ENCODE results near the gene CEP85L.

CEP85L gene

DNA sequence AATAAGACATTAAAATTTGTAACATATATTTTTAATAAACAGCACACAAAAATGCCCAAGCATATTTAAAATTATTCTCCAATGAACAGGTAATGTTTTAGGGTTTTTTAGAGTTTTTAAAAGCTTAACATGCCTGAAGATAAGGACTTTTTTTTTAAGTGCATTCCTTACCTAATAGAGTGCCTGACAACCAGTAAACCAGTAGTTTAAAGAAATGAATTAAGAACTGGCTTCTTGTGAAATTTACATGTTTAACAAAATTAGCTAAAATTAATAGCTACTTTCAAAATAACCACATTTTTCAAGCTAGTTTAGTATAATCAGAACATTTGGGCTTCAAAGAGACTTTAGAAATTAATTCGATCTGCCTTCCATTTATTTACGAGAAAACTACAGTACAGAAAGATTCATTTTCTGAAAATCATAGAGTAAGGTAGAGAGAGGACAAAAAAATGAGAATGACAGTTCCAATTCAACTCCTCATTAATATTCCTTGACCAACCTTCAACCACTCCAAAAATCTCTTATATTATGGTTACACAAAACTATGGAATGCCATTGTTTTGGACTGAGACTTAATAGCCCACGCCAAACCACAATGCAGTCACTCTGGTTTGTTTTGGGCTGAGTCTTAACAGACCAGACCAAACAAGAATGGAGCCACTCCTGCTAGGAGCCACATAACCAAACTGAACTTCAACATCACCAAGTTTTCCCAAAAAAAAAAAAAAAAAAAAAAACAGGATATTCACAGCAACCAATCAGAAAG lies 109.0 kb downstream of the CEP85L start:
- peak; percentile 86 for DNase-seq (ENCODE audit: low read depth)

DNA sequence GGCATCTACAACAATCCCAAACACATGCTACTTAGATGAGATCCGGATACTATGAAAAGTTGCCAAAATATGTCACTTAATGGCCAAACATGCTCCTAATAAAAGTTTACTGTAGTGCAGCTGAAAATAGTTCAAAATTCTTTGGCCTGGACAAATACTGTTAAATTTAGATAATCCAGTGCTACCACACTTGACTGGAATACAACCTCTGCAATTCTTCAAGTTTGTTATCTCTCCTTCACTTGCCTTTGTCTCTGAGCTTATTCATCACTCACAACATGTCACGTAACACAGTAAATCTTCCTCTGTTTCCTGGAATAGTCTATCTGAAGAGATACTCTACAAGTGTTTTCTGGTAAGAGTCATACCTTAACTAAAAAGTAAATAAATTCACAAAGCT lies 113.8 kb downstream of the CEP85L start:
- peak; percentile 75 for DNase-seq (ENCODE audit: low read depth)

DNA sequence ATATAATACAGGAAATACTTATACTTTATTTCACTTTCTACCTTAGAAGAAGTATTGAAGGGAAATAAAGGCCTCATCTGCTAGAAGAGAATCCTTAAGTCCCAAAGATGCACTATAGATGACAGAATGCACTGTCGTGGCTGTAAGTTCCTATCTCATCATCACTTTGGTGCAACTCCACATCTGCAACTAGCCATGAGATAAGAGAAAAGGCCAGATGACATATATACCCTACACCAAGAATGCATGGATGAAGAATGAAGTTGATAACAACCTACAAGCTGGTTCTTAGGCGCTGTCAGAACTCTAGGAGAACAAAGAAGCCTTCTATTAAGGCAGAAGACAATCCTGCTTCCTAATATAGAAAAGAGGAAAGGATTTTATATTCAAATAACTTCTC lies 114.9 kb downstream of the CEP85L start:
- no peak for DNase-seq (ENCODE audit: low read depth)

- no peak for DNase-seq (ENCODE audit: low read depth)
Measured at GRCh38 chr6:118535176-118535844, 116.1 kb downstream of the CEP85L start.

DNA sequence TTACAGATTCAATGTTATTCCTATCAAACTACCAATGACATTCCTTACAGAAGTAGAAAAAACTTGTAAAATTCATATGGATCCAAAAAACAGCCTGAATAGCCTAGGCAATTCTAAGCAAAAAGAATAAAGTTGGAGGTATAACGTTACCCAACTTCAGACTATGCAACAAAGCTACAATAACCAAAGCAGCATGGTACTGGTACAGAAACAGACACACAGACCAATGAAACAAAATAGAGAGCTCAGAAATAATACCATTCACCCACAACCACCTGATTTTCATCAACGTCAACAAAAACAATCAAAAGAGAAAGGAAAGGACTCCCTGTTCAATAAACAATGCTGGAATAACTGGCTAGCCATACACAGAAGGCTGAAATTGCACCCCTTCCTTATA lies 120.4 kb downstream of the CEP85L start:
- DNase-seq (ENCODE audit: low read depth), result no peak

GRCh38 chr6:118529756-118530155 lies 121.6 kb downstream of the CEP85L start:
- peak; percentile 26 for DNase-seq (ENCODE audit: low read depth)

DNA sequence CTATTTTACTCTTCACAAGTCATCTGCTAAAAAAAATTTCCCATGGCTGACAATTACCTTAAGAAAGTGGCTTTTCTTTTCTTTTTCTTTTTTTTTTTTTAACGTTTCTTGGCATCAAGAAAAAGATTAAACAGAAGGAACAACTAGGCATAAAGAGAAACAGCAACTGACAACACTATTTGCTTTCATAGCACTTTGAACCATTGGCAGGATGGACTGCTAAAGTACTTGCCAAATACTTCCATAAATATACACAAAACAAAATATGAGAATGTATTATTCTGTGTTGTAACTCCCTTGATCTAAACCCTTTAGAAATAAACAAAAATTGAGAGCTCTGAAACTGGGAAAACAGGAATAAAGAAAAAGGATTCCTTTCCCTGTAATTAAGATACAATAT lies 123.3 kb downstream of the CEP85L start:
- no peak for DNase-seq (ENCODE audit: low read depth)

DNA sequence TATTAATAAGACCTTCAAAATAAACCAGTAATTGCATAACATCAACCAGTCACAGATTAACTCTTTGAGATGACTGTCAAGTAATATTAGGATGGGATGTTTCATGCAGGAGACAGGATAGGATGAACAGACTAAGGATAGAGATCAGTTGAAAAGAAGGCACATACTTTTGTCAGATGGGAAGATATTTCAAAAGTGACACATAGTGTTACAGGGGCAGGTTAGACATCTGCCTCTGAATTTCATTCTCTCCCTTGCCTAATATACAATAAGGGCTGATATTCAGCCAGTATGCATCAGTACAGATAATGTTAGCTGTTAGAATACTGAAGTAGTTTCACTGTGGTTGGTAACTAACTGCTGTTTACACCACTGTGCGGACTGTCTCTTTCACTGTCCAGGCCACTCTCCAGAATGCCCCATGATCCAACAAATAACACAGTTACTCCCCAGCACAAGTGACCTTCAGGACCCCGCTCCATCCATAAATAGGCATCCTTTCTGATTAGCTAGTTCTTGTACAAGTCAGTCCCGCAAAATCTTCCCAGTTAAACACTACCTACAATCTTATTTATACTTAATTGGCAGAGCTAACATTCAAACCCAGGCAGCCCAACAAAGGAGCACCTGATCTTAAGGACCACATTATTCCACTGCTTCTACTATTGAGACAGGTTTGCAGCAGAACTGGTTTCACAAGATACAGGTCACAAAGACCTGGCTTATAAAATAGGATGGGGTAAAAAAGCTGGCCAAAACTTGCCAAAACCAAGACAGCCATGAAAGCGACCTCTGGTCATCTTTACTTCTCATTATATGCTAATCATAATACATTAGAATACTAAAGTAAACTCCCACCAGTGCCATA lies 125.2 kb downstream of the CEP85L start:
- DNase-seq (ENCODE audit: low read depth), result no peak

DNA sequence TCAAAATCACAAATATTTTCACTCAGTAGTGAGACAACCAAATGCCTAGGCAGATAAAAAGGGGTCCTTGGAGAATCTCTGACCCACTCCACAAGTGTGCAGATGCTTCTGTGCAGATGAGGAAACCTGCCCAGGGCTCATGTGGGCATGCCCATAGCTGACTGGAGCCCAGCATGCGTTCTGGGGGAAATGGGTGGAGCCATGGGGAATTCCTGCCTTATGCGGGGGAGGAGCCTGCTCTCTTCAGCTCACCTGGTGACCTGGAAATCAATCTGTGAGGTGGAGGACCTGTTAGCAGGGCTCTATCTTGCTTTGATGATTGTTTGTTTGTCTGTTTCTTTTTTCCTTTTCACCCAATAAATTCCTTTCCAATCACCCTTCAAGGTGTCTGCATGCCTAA lies 126.7 kb downstream of the CEP85L start:
- DNase-seq (ENCODE audit: low read depth), result no peak

DNA sequence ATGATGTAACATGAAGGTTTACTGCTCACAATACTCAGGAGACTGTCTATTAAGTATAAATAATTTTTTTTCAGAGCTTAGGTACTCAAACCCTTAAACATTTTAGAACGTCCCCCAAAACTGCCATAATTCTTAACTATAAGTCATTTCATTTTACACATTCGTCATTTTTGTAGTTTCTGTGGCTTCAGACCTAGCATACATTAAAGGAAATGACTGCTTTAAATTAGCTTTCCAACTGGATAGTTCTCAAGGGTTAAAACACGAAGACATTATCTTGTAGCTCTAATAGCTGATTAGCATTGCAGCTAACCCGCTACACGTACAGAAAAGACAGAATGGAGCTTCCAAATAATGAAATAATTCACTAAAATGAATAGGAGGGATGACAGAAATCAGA lies 128.2 kb downstream of the CEP85L start:
- no peak for DNase-seq (ENCODE audit: low read depth)

DNA sequence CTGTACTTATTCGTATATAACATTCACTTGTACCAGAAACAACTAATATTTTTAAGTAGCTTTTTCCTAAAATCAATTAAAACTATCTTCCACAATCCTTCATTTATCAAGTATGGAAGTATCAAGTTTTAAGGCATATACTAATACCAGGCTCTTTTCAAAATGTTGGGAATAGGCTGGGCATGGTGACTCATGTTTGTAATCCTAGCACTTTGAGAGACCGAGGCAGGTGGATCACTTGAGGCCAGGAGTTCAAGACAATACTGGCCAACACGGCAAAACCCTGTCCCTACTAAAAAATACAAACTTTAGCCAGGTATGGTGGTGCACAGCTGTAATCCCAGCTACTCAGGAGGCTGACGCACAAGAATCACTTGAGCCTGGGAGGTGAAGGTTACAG lies 129.0 kb downstream of the CEP85L start:
- no peak for DNase-seq (ENCODE audit: low read depth)

DNA sequence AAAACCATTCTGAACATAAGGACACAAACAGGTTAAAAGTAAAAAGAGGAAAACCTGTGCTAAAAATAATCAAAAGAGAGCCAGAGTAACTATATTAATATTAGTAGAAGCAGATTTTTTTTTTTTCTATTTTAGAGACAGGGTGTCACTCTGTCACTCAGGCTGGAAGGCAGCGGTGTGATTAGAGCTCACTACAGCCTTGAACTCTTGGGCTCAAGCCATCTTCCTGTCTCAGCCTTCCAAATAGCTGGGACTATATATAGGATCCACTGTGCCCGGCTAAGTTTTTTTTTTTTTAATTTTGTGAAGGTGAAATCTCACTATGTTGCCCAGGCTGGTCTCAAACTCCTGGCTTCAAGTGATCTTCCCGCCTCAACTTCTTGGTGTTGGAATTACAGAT lies 136.7 kb downstream of the CEP85L start:
- no peak for DNase-seq (ENCODE audit: low read depth)

DNA sequence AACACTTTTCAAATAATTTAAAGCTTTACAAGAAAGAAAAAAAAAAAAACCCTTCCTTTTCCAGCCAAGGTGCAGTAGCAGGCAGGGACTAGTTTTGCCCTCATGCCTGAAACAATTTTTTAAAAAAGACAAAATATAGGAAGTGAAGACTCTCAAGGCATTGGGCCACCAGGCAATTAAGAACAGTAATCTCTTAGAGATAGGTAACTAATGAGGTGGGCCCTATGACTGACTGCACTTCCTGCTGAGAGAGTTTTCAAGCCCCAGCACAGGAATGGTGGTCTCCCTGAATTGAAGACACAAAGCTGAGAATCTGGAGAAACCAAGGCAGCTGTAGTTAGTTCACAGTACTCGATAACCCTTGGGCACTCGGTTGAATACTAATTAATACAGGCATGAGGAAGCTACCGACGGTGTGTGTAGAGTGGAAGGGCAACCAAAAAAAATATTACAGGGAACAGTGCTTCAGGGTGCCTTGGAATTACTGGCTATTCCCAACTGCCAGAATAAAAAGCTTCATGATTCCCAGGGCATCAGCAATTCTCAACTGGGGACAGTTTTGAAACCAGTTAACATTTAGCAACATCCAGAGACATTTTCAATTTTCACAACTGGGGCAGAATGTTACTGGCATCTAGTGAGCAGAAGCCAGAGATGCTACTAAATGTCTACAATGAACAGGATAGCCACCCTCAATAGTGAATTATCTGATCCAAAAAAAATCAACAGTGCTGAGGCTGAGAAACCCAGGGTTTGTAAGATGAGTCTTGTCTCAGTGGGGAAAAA lies 139.3 kb downstream of the CEP85L start:
- no peak for DNase-seq (ENCODE audit: low read depth)

DNA sequence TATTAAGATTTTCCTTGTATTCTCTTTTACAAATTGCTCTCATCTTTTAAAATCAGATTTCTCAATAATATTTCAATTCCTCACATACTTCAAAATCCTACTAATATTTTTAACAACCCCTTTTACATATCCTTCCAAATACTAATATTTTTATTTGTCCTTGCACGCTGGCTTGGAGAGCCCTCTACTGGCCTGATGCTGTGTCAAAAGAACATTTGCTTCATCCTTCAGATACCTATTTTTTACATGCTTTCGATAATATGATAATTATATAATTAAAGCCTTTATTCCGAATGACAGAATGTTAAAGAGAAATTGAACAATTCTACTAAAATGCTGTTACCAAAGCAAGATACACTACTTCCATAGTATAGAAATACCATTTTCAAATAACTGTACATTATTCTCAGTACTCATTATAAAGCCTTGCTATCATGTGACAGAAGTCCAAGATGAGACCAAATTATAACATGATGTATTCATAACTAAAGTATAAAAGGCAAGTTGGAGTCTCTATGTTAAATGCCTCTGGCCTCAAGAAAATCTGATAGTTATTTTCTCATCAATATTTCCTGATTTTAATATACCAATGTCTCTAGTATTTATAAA lies 142.3 kb downstream of the CEP85L start:
- peak; percentile 34 for DNase-seq (ENCODE audit: low read depth)

GRCh38 chr6:118507636-118508035 lies 143.8 kb downstream of the CEP85L start:
- no peak for DNase-seq (ENCODE audit: low read depth)

GRCh38 chr6:118506071-118506638 lies 145.2 kb downstream of the CEP85L start:
- no peak for DNase-seq (ENCODE audit: low read depth)

- DNase-seq (ENCODE audit: low read depth), result no peak
Measured at GRCh38 chr6:118505656-118506055, 145.7 kb downstream of the CEP85L start.

DNA sequence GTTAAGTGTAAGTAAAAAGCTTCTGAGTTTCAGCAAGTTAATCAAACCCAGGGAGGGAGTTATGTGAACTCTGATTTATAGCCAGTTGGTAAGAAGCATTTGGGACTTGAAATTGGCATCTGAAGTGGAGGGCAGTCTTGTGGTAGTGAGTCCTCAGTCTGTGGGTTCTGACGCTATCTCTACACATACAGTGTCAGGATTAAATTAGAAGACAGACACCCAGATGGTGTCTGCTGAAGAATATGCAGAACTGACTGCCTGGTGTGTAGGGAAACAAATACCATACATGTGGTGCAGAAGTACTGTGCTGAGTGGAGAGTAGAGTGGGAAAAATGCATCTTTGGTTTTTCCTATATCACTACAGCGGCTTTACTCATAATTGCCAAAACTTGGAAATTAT lies 146.8 kb downstream of the CEP85L start:
- no peak for DNase-seq (ENCODE audit: low read depth)

DNA sequence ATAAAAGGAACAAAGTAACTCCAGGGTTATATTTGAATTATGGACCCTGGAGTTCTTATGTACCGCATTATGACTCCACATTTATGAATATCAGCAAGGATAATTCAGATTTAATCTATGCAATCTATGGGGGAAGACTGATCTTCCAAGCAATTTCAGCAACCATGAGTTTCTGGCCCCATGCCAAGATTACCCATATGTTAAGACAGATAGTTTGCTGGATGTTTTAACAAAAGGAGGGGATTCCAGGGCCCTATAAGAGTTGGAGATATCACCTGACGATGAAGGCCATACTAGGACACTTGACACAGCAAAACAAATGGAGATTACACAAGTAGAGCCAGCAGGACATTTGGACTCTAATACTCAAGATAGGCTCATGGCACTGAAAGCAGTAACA lies 149.2 kb downstream of the CEP85L start:
- DNase-seq (ENCODE audit: low read depth), result no peak

GRCh38 chr6:118501765-118502164 lies 149.6 kb downstream of the CEP85L start:
- no peak for DNase-seq (ENCODE audit: low read depth)

DNA sequence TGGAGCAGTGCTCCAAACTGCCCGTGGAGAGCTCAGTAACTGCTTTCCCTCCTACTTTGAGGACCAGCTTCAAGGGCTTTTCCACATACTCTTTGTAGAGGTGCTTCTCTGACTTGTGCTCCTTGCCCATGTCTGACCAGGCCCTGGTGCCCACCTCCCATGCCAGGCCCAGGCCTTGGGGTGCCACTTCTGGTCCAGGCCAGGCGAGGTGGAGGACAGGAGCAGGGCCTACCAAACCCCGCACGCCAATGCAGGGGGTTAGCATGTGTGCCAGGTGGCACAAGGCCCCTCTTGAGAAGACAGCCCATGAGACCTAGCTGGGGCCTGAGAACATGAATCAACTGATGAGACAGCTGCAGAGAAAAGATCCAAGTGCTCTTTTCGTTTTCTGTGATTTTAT lies 150.3 kb downstream of the CEP85L start:
- no peak for DNase-seq (ENCODE audit: low read depth)

All from EH (cell line).